Raji (cell line): ENCODE measurements around the gene INPP5E.

Experiments
- POLR2A ChIP-seq: IDR thresholded peaks from 2 replicates; pipeline ENCODE4 v1.6.1; 2011; ENCODE audit warnings: low read depth, low read length, control low read depth; ENCODE audit not compliant: insufficient read depth

Gene INPP5E

GRCh38 chr9:136464241-136464640, 24.6 kb upstream of the INPP5E start:
- TF ChIP-seq POLR2A: no peak

GRCh38 chr9:136463578-136463977, 23.9 kb upstream of the INPP5E start:
- no peak for TF ChIP-seq POLR2A

- no peak for TF ChIP-seq POLR2A
These were observed 23.0 kb upstream of the INPP5E start for GRCh38 chr9:136462664-136463063.

- no peak for TF ChIP-seq POLR2A
These were observed 21.2 kb upstream of the INPP5E start for GRCh38 chr9:136460772-136461325.

GRCh38 chr9:136459425-136459824, 19.8 kb upstream of the INPP5E start:
- no peak for TF ChIP-seq POLR2A

- TF ChIP-seq POLR2A: no peak
These were observed 17.7 kb upstream of the INPP5E start for GRCh38 chr9:136457326-136457725.

GRCh38 chr9:136456258-136456657, 16.6 kb upstream of the INPP5E start:
- no peak for TF ChIP-seq POLR2A

GRCh38 chr9:136455043-136456002, 15.7 kb upstream of the INPP5E start:
- no peak for TF ChIP-seq POLR2A

- TF ChIP-seq POLR2A: no peak
These were observed 14.6 kb upstream of the INPP5E start for GRCh38 chr9:136454026-136454796.

- TF ChIP-seq POLR2A: no peak
These were observed 13.7 kb upstream of the INPP5E start for GRCh38 chr9:136453326-136453725.

- TF ChIP-seq POLR2A: no peak
These were observed 11.7 kb upstream of the INPP5E start for GRCh38 chr9:136451221-136451877.

GRCh38 chr9:136448655-136449054, 9.0 kb upstream of the INPP5E start:
- TF ChIP-seq POLR2A: no peak

- no peak for TF ChIP-seq POLR2A
These were observed 7.6 kb upstream of the INPP5E start for GRCh38 chr9:136447173-136447778.

- TF ChIP-seq POLR2A: no peak
These were observed 6.2 kb upstream of the INPP5E start for GRCh38 chr9:136445799-136446198.

GRCh38 chr9:136444102-136444501, 4.5 kb upstream of the INPP5E start:
- no peak for TF ChIP-seq POLR2A
